Activated naive CD8-positive, alpha-beta T cell (primary cell): ENCODE measurements around the gene BAZ1A.
A peak's percentile ranks its signal among the peaks of the same experiment; 100 is the strongest.
"Not testable (repeated sequence)": the region's sequence is repeated elsewhere in the genome, so short reads cannot be mapped to it uniquely, and the experiment has no call there.

Source experiments
- H3K27ac Mint-ChIP-seq: one replicate; pipeline ENCODE4 v1.8.0; 2021; ENCODE audit warnings: mixed read lengths
- H3K27me3 Mint-ChIP-seq: one replicate; pipeline ENCODE4 v1.8.0; 2021; ENCODE audit warnings: mixed read lengths
- H3K36me3 Mint-ChIP-seq: one replicate; pipeline ENCODE4 v1.8.0; 2021; ENCODE audit warnings: mixed read lengths
- H3K4me1 Mint-ChIP-seq: one replicate; pipeline ENCODE4 v1.8.0; 2021; ENCODE audit warnings: low read depth, mixed read lengths
- H3K4me3 Mint-ChIP-seq: one replicate; pipeline ENCODE4 v1.8.0; 2021; ENCODE audit warnings: mild to moderate bottlenecking, mixed read lengths
- H3K9me3 Mint-ChIP-seq: one replicate; pipeline ENCODE4 v1.8.0; 2021; ENCODE audit warnings: low read depth, mixed read lengths

The BAZ1A gene

DNA sequence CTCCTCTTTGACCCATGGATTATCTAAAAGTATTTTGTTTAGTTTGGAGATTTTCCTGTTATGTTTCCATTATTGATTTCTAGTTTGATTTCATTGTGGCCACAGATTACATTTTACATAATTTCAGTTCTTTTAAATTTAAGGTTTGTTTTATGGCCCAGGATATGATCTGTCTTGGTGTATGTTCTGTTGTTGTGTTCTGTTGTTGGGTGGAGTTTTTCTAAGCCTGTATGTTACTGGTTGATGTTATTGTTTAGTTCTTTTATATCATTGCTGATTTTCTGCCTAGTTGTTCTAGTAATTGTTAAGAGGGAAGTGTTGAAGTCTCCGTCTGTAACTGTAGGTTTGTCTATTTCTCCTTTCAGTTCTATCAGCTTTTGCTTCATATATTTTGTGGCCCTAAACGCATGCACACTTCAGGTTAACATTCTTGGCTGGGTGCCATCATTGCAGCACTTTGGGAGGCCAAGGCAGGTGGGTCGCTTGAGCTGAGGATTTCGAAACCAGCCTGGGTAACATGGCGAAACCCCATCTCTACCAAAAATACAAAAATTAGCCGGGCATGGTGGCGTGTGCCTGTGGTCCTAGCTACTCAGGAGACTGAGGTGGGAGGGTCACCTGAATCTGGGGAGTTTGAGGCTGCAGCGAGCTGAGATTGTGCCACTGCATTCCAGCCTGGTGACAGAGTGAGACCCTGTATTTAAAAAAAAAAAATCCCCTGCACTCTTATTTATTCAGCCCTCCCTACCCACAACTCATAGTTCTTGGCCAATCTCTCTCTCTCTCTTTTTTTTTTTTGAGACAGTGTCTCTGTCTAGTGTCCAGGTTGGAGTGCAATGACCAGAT lies 132.7 kb downstream of the BAZ1A start:
- no peak overlapping the region for H3K4me3 Mint-ChIP-seq
- no peaks in the 10 kb centered on the region for H3K9me3 Mint-ChIP-seq
- H3K36me3 Mint-ChIP-seq, result peaks cover 2% of the 10 kb centered on the region
- H3K27ac Mint-ChIP-seq, result no peak overlapping the region
- H3K27me3 Mint-ChIP-seq, result no peaks in the 10 kb centered on the region
- peaks cover 14% of the 10 kb centered on the region for H3K4me1 Mint-ChIP-seq

DNA sequence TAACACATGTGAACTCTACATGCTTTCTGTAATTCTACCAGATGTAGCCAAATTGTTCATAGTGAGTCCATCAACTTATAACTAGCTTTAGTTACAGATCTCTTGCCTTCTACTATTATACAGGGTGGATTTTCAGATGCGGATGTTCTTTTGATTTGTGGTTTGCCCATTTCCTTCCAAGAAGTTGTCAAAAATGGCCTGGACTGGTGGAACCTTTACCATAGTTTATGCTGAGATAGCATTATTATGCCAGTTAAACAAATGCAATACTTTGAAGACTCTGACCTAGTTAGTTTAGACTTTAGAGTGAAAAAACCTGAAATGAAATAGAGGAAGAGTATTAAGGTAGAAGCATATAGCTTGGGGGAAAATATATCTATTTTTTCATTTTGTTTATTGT lies 133.3 kb downstream of the BAZ1A start:
- Mint-ChIP-seq H3K9me3 (no peaks in the 10 kb centered on the region), H3K36me3 (peaks cover 2% of the 10 kb centered on the region), H3K4me3 (no peak overlapping the region), H3K27ac (no peak overlapping the region), H3K27me3 (no peaks in the 10 kb centered on the region), H3K4me1 (peaks cover 14% of the 10 kb centered on the region)

DNA sequence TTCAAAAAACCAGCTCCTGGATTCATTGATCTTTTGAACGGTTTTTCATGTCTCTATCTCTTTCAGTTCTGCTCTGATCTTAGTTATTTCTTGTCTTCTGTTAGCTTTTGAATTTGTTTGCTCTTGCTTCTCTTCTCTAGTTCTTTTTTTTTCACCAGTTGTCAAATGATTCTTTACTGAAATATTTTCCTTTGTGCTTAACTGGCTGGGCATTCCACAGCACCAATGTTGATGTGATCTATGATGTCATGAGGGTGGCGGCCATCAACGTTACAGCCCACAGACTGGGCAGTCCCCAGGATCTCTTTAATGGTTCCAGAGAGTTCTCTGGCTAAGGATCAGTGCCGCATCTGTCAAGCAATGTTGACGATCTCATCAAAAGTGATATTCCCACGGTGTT lies 135.0 kb downstream of the BAZ1A start:
- not testable (repeated sequence) for H3K36me3 Mint-ChIP-seq, H3K4me3 Mint-ChIP-seq

DNA sequence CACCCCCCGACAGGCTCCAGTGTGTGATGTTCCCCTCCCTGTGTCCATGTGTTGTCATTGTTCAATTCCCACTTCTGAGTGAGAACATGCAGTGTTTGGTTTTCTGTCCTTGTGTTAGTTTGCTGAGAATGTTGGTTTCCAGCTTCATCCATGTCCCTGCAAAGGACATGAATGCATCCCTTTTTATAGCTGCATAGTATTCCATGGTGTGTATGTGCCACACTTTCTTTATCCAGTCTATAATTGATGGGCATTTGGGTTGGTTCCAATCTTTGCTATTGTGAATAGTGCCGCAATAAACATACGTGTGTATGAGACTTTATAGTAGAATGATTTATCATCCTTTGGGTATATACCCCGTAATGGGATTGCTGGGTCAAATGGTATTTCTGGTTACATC lies 138.1 kb downstream of the BAZ1A start:
- H3K27ac Mint-ChIP-seq, H3K36me3 Mint-ChIP-seq, H3K4me1 Mint-ChIP-seq, H3K4me3 Mint-ChIP-seq, H3K9me3 Mint-ChIP-seq, H3K27me3 Mint-ChIP-seq: not testable (repeated sequence)

More for the DNA sequence above, 135.0 kb downstream of the BAZ1A start:
- peaks cover 14% of the 10 kb centered on the region for H3K4me1 Mint-ChIP-seq
- H3K27ac Mint-ChIP-seq, H3K9me3 Mint-ChIP-seq, H3K27me3 Mint-ChIP-seq: not testable (repeated sequence)

DNA sequence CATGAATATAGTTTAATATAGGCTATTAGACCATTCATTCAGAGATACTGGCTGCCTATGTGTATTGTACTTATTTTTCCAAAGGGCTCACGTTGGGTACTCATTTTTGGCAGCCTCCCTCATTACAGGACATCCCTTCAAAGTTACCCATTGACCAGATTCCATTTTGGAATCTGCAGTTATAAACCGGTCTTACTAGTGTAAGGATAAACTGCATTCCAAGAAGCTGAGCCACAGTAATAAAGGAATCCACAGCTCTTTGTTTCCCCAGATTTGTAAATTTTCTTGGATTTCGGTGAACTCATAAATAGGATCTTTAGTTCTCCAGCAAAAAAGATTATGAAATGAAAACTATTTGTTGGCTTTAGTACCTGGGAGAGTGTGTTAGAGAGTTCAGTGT lies 141.9 kb downstream of the BAZ1A start:
- no peak overlapping the region for H3K4me3 Mint-ChIP-seq
- H3K36me3 Mint-ChIP-seq, result no peaks in the 10 kb centered on the region
- H3K27me3 Mint-ChIP-seq, result no peaks in the 10 kb centered on the region
- H3K9me3 Mint-ChIP-seq, result no peaks in the 10 kb centered on the region
- no peaks in the 10 kb centered on the region for H3K4me1 Mint-ChIP-seq
- H3K27ac Mint-ChIP-seq, result no peak overlapping the region

DNA sequence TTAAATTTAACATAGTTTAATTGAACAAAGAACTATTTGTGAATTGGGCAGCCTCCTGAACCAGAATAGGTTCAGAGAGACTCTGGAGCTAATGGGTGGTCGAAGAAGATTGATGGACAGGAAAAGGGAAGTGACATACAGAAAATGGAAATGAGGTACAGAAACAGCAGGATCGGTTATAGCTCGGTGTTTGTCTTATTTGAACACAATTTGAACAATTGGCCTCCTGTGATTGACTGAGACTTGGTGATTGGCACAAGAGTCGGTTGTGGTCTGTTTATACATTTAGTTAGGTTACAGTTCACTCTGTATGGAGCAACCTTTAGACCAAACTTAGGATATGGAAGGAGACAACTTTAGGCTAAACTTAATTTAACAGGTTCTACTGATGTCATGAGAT lies 142.4 kb downstream of the BAZ1A start:
- no peaks in the 10 kb centered on the region for H3K4me1 Mint-ChIP-seq
- no peak overlapping the region for H3K4me3 Mint-ChIP-seq
- no peak overlapping the region for H3K27ac Mint-ChIP-seq
- no peaks in the 10 kb centered on the region for H3K36me3 Mint-ChIP-seq
- H3K27me3 Mint-ChIP-seq, result no peaks in the 10 kb centered on the region
- H3K9me3 Mint-ChIP-seq, result no peaks in the 10 kb centered on the region

DNA sequence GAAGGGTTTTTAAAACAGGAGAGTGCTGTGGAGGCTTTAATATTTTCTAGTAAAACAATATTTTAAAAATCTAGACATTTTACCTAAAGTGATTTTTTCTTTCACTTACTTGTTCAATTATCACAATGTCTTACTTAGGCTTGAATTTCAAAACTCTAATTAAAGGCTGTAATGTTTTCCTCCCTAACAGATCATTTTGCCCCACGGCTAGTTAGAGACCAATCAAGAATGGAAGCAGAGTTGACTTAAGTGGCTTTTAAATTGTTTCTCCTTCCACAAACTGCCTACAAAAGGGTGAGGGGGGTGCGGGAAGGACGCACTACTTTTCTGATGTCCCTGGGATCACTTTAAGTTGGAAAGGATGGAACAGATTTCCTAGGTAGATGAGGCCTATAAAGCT lies 151.3 kb downstream of the BAZ1A start:
- Mint-ChIP-seq H3K27me3 (no peaks in the 10 kb centered on the region), H3K4me3 (no peak overlapping the region), H3K27ac (no peak overlapping the region), H3K4me1 (peaks cover 5% of the 10 kb centered on the region), H3K36me3 (no peaks in the 10 kb centered on the region), H3K9me3 (no peaks in the 10 kb centered on the region)

DNA sequence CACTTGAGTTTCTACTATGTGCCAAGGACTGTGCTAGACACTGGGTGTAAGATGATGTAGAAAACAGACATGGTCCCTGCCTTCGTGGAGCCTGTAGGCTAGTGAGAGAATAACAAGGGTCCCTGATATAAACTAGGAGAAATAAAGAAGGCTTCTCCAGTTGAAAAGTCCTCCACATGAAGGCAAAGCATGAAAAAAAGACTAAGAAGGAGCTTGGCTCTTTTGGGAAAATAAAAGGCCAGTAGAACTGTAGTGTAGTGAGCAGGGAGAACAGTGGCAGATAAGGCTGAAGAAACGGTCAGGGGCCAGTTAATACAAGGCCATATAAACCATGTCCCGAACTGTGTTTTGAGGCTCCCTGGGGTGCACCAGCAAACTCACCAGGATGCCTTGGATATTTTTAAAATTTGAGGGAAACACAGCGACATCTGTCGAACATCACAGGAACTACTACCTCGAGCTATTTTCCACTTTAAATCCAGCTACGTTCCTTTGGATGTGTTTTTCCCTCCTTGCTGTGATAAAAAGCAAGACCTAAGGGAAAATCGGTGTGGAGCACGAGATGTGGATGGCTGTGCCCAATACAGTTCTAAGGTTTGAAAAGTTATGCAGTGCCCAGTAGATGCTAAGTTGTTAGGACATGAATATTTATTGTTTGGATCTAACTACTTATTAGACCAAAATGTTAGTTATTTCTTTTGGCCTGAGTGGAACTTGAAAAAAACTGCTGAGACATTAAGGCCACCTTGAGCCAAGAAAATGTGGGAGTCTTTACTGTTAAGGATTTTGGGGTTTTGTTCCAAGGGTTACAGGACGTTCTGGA lies 152.2 kb downstream of the BAZ1A start:
- Mint-ChIP-seq H3K4me1 (peaks cover 5% of the 10 kb centered on the region), H3K27ac (no peak overlapping the region), H3K36me3 (no peaks in the 10 kb centered on the region), H3K9me3 (no peaks in the 10 kb centered on the region), H3K4me3 (no peak overlapping the region), H3K27me3 (no peaks in the 10 kb centered on the region)

DNA sequence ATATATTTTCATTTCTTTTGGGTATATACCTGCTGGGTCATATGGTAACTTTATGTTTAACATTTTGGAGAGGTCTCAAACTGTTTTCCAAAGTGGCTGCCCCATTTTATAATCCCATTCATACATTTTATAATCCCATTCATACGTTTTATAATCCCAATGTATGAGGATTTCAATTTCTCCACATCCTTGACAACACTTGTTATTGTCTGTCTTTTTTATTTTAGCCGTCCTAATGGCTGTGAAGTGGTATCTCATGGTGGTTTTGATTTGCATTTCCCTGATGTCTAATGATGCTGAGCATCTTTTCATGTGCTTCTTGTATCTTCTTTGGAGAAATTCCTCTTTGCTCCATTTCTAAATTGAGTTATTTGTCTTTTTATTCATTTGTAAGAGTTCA lies 154.0 kb downstream of the BAZ1A start:
- no peak overlapping the region for H3K27ac Mint-ChIP-seq
- H3K9me3 Mint-ChIP-seq, result no peaks in the 10 kb centered on the region
- no peaks in the 10 kb centered on the region for H3K36me3 Mint-ChIP-seq
- peaks cover 1% of the 10 kb centered on the region for H3K27me3 Mint-ChIP-seq
- no peak overlapping the region for H3K4me3 Mint-ChIP-seq
- peaks cover 5% of the 10 kb centered on the region for H3K4me1 Mint-ChIP-seq

DNA sequence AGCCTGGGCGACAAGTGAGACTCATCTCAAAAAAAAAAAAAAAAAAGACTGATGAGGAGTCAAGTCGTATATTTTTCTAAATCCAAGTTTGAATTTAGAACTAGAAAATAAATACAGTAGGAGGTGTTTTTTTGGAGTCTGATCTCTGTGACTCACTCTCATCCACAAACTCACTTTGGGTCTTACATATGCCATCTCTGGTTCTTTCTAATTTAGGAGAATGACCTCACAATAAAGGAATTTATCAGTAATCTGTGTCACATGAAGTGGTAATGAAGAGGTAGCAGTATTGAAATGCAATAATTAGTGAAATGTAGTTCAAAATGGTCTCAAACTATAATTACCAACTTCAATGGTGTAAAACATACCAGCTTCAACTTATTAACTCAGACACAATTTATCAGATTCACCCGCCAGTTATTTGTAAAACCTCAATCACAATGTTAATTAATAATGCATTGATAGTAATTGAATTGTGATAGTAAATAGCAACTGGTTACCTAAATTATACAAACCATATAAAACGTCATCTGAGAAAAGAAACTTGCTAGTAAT lies 156.3 kb downstream of the BAZ1A start:
- no peak overlapping the region for H3K4me3 Mint-ChIP-seq
- H3K9me3 Mint-ChIP-seq, result no peaks in the 10 kb centered on the region
- H3K4me1 Mint-ChIP-seq, result peaks cover 19% of the 10 kb centered on the region
- H3K27me3 Mint-ChIP-seq, result peaks cover 1% of the 10 kb centered on the region
- H3K27ac Mint-ChIP-seq, result no peak overlapping the region
- no peaks in the 10 kb centered on the region for H3K36me3 Mint-ChIP-seq

DNA sequence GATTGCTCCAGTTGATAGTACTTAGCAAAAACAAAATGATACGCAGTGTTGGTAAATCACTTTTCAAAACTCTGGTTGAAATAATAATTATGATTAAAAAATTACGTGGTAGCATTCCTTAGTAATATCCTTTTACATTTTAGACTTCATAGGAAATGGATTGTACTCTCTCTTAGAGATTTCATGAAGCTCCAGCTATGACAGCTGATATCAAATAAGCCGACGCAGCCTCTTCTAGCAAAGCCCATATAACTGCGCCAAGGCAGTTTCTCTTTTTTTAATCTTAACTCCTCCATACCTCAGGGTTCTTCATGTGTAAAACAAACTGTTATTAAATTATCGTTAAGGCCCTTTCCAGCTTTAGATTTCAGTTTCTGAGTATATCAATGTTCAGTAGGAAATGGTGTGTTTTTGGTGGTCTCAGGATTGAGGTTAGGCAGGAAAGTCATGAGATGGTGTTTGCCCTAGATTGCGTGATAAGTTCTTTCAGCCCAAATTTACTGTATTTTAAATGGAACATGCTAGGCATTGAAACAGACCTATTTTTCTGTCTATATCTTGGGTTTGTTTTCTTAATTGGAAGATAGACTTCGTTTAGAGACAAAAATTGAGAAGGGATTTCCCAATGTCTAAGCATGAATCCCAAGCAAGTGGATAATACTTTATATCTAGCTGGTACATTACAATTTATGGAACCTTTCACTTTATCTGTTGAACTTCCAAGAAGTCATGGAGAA lies 159.9 kb downstream of the BAZ1A start:
- H3K27me3 Mint-ChIP-seq, result peaks cover 1% of the 10 kb centered on the region
- H3K9me3 Mint-ChIP-seq, result no peaks in the 10 kb centered on the region
- H3K27ac Mint-ChIP-seq, result peak overlapping the region; percentile 83
- peaks cover 38% of the 10 kb centered on the region for H3K4me1 Mint-ChIP-seq
- H3K36me3 Mint-ChIP-seq, result peaks cover 7% of the 10 kb centered on the region
- peak overlapping the region; percentile 82 for H3K4me3 Mint-ChIP-seq

DNA sequence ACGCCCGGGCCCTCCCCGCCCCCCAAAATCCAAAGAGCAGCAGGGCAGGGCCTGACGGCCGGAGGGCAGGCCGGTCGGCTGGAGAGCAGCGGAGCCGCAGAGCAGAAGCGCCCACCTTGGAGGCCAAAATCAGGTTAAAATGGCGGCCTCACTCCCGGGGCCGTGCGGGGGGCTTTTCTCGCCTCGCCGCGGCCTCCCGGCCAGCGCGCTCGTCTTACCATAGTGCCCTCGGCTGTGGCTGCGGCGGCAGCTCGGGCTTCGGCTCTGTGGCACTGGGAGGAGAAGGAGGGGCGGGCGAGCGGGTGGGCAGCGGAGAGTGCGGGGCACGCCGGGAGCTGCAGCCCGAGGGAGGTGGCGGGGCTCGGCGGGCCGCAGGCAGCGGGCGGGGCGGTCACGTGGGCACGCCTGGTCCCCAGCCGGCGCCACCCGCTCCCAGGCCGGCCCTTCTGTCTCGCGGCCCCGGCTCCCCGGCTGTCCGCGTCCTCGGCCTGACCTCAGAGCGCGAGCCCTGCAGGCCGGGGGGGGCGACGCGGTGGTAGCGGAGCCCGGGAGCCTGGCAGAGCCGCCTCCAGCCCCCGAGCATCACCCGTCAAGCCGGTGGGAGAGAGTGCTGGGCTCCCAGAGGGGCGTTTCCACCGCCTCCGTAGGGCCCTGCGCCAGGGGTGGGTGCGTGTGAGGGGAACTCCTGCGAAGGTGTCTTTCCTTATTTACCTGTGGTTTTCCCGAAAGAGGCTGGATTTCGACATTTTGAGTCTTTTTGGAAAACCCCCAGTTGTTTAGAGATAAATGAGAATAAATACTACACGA lies 160.6 kb downstream of the BAZ1A start, which contains the start of gene CFL2:
TSS of gene CFL2 (minus strand) at position 274 of the 807 bp plus-strand sequence. CDS start at position 221, 53 bp downstream.
- peak within 1 kb of the TSS; percentile 94 for H3K27ac Mint-ChIP-seq
- H3K4me1 Mint-ChIP-seq, result peaks cover 38% of the 10 kb centered on the region
- peak within 1 kb of the TSS; percentile 95 for H3K4me3 Mint-ChIP-seq
- peaks cover 1% of the 10 kb centered on the region for H3K27me3 Mint-ChIP-seq
- no peaks in the 10 kb centered on the region for H3K9me3 Mint-ChIP-seq
- H3K36me3 Mint-ChIP-seq, result peaks cover 7% of the 10 kb centered on the region

DNA sequence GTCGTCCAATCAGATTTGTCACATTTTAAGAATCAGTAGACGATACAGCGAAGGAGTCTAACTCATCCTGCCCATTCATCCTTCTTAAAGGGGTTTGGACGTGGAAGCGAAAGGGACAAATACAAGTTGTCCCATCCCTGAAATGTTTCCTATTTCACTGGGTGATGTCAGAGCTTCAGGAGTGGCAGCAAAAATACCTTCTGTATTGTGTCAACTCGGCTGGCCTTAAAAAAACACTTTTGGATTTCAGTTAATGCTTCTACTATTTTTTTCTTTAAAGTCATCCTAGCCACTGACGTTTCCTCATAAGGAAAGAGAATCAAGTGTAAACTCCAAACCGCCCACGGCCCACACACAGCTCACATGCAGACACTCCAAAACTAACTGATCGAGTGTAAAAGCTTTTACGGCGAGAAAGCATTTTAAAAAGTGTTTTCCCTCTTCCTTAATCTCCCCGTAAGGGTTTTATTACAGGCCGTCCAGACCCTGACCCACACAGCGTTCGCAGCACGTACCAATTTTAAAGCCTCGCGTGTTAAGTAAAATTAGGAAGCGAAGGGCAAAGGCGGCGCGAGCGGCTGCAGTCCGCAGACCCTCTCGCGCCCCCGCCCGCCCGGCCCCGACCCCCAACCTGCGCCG lies 161.4 kb downstream of the BAZ1A start:
- Mint-ChIP-seq H3K9me3 (no peaks in the 10 kb centered on the region), H3K36me3 (peaks cover 7% of the 10 kb centered on the region), H3K27ac (peak overlapping the region; percentile 94), H3K4me3 (peak overlapping the region; percentile 95), H3K27me3 (peaks cover 1% of the 10 kb centered on the region), H3K4me1 (peaks cover 38% of the 10 kb centered on the region)
